ENCODE measurements around the gene PPM1D.

The PPM1D gene

DNA sequence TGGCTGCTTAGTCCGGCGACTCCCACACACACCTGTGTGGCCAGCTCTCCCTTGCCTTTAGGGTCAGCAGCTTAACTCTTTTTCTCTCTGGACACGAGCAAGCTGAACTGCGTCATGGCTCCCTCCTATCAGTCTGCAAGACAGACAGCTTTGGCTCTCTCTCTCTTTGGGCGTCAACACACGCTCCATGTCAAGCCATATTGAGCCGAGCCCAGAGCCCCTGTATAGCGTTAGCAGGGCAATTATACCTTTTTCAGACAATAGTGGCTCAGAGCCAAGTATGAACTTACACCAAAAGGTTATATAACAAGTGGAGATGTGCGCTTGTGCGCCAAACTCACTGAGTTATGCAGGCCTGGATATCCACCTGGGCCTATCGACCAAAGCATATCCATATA is 39.1 kb upstream of the PPM1D start:
- no peak overlapping the region for H3K4me3 ChIP-seq (ENCODE audit: low read depth, low read length)
- no peak for DNase-seq (ENCODE audit: low read depth, low spot score)
- in situ Hi-C loops (cut with HindIII; ENCODE audit: low sequenced_read_pairs) = no loop called here
- TF ChIP-seq, protein P1, sequence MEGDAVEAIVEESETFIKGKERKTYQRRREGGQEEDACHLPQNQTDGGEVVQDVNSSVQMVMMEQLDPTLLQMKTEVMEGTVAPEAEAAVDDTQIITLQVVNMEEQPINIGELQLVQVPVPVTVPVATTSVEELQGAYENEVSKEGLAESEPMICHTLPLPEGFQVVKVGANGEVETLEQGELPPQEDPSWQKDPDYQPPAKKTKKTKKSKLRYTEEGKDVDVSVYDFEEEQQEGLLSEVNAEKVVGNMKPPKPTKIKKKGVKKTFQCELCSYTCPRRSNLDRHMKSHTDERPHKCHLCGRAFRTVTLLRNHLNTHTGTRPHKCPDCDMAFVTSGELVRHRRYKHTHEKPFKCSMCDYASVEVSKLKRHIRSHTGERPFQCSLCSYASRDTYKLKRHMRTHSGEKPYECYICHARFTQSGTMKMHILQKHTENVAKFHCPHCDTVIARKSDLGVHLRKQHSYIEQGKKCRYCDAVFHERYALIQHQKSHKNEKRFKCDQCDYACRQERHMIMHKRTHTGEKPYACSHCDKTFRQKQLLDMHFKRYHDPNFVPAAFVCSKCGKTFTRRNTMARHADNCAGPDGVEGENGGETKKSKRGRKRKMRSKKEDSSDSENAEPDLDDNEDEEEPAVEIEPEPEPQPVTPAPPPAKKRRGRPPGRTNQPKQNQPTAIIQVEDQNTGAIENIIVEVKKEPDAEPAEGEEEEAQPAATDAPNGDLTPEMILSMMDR (IDR thresholded peaks at IDR 0.05; ENCODE audit: low read depth, low read length) = no peak

DNA sequence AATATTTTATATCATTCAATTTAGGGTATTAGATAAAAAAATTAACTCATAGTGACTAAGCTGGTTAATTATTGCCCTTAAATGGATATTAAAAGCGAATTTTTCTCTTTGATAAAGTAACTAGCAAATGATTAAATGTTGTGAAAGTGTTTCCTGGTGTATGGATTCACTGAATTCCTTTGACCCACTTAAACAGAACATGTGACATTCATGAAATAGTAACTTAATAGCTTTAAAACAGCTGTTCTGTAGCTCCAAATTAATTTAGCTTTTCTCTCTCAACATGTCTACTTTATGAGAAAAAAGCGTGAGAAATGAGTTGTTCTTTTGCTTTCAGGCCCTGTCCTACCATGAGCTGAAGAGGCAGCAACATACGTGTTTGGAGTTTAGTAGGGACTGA is 37.6 kb upstream of the PPM1D start:
- H3K4me3 ChIP-seq (ENCODE audit: low read depth, low read length) = no peak overlapping the region
- TF ChIP-seq, protein P1 (IDR thresholded peaks at IDR 0.05; ENCODE audit: low read depth, low read length) = no peak
- DNase-seq (ENCODE audit: low read depth, low spot score) = no peak
- in situ Hi-C loops (cut with HindIII; ENCODE audit: low sequenced_read_pairs) = no loop called here

GRCh38 chr17:60563743-60564142 is 36.2 kb upstream of the PPM1D start:
- TF ChIP-seq, protein P1 (IDR thresholded peaks at IDR 0.05; ENCODE audit: low read depth, low read length) = no peak
- no peak overlapping the region for H3K4me3 ChIP-seq (ENCODE audit: low read depth, low read length)
- in situ Hi-C loops (cut with HindIII; ENCODE audit: low sequenced_read_pairs) = no loop called here
- no peak for DNase-seq (ENCODE audit: low read depth, low spot score)

GRCh38 chr17:60565233-60565632 is 34.8 kb upstream of the PPM1D start:
- in situ Hi-C loops (cut with HindIII; ENCODE audit: low sequenced_read_pairs) = no loop called here
- no peak for DNase-seq (ENCODE audit: low read depth, low spot score)
- TF ChIP-seq, protein P1 (IDR thresholded peaks at IDR 0.05; ENCODE audit: low read depth, low read length) = no peak
- H3K4me3 ChIP-seq (ENCODE audit: low read depth, low read length) = no peak overlapping the region

- in situ Hi-C loops (cut with HindIII; ENCODE audit: low sequenced_read_pairs) = no loop called here
- no peak overlapping the region for H3K4me3 ChIP-seq (ENCODE audit: low read depth, low read length)
- TF ChIP-seq, protein P1 (IDR thresholded peaks at IDR 0.05; ENCODE audit: low read depth, low read length) = no peak
- DNase-seq (ENCODE audit: low read depth, low spot score) = peak; percentile 52
Observed at GRCh38 chr17:60573236-60574051, 26.5 kb upstream of the PPM1D start.

DNA sequence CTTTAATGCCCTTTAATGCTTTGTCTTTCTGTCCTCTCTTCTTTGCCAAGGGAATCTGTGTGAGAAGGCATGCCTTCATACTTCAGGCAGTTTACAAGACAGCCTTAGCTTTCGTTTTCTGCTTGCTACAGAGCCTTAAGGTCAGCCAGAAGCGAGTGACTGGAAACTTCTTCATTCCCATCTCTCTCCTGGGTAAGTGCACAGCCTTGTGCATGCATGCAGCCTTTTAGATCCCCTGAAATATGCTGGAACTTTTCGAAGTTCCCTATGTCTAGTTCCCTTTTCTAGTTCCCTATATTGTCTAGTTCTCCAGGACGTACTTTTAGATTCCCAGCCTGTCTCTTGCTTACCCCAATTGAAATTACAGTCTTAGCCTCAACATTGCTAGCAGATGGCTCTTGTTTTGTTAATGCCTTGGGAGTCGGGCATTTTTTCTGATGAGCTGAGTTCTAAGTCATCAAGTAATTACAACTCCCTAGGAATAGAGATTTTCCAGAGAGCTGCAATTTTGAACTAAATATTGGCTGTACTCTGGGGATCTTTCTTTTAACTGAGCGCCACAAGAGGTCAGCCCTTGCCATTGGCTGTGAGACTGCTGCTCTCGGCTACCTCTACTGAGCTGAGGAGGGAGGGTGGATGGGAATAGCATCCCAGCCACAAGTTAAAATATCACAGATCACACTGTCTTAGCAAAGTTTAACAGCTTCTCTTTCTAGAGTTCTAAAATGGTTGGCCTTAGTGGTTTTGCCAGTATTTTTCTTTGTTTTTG is 22.7 kb upstream of the PPM1D start:
- H3K4me3 ChIP-seq (ENCODE audit: low read depth, low read length) = no peak overlapping the region
- in situ Hi-C loops (cut with HindIII; ENCODE audit: low sequenced_read_pairs) = no loop called here

More for the DNA sequence above, 22.7 kb upstream of the PPM1D start:
- DNase-seq (ENCODE audit: low read depth, low spot score) = no peak
- TF ChIP-seq, protein P1 (IDR thresholded peaks at IDR 0.05; ENCODE audit: low read depth, low read length) = no peak

Data from astrocyte of the spinal cord (primary cell).